Measurements from ENCODE around the gene PLEKHB1. TPM values are rescaled to one million over a fixed set of nuclear protein-coding genes. Genes with fewer than 3 reads are reported as not detected.
A peak's percentile ranks its signal among the peaks of the same experiment; 100 is the strongest.

PLEKHB1 gene
- total RNA-seq, 3 donors from 2014 or later (not counting 1 experiment from before 2014, with no cell fraction given), result 2.9 to 4.3 (median 3.9) TPM

GRCh38 chr11:73645121-73645969, 1.0 kb upstream of the PLEKHB1 start:
- H3K27me3 ChIP-seq (ENCODE audit: control insufficient read depth, insufficient read depth, low read length), result no peaks in the 10 kb centered on the region
- no peak for ATAC-seq

GRCh38 chr11:73647459-73648100, 1.2 kb downstream of the PLEKHB1 start:
- 18% methylated on average over 23 of the region's 23 CpGs for WGBS (ENCODE audit: insufficient coverage)
- no peaks in the 10 kb centered on the region for H3K36me3 ChIP-seq (ENCODE audit: control insufficient read depth, insufficient read depth, low read length)
- Mint-ChIP-seq H3K9me3 (no peaks in the 10 kb centered on the region), H3K36me3 (no peaks in the 10 kb centered on the region), H3K4me1 (peaks cover 4 to 10% of the 10 kb centered on the region in 2 donors), H3K27me3 (ENCODE audit: low read depth in 2 of 2) (peaks cover 0 to 10% of the 10 kb centered on the region in 2 donors), H3K27ac (peak overlapping the region in 1 of 2 donors; percentile 70), H3K4me3 (peak overlapping the region; percentile 37)
- peak; percentile 98 to 100 (median 100) for ATAC-seq
- DNase-seq, result peak; percentile 76 to 96
- H3K4me3 ChIP-seq (ENCODE audit: low read length), result peak overlapping the region; percentile 19
- peak overlapping the region; percentile 21 for H3K27ac ChIP-seq (ENCODE audit: low read length)
- intact Hi-C loops (cut with micrococcal nuclease), result no loop called here
- peaks cover 13% of the 10 kb centered on the region for H3K4me1 ChIP-seq (ENCODE audit: control insufficient read depth, insufficient read depth, low read length)
- H3K27me3 ChIP-seq (ENCODE audit: control insufficient read depth, insufficient read depth, low read length), result no peaks in the 10 kb centered on the region
- no peak for TF ChIP-seq CTCF (IDR thresholded peaks at IDR 0.05)
- no peaks in the 10 kb centered on the region for H3K9me3 ChIP-seq (ENCODE audit: control insufficient read depth, insufficient read depth, low read length)

More at GRCh38 chr11:73645121-73645969, 1.0 kb upstream of the PLEKHB1 start:
- 40% methylated on average over 16 of the region's 16 CpGs for WGBS (ENCODE audit: insufficient coverage)
- no peak for TF ChIP-seq CTCF (IDR thresholded peaks at IDR 0.05)
- no peak overlapping the region for H3K4me3 ChIP-seq (ENCODE audit: low read length)
- no peaks in the 10 kb centered on the region for H3K9me3 ChIP-seq (ENCODE audit: control insufficient read depth, insufficient read depth, low read length)
- no peaks in the 10 kb centered on the region for H3K9me3 Mint-ChIP-seq
- H3K27me3 Mint-ChIP-seq (ENCODE audit: low read depth in 2 of 2), result peaks cover 1 to 10% of the 10 kb centered on the region in 2 donors
- intact Hi-C loops (cut with micrococcal nuclease), result no loop called here
- no peak for DNase-seq
- H3K36me3 Mint-ChIP-seq, result no peaks in the 10 kb centered on the region
- no peaks in the 10 kb centered on the region for H3K36me3 ChIP-seq (ENCODE audit: control insufficient read depth, insufficient read depth, low read length)
- peaks cover 4 to 10% of the 10 kb centered on the region in 2 donors for H3K4me1 Mint-ChIP-seq
- H3K4me1 ChIP-seq (ENCODE audit: control insufficient read depth, insufficient read depth, low read length), result peaks cover 13% of the 10 kb centered on the region
- no peak overlapping the region for H3K27ac Mint-ChIP-seq
- no peak overlapping the region for H3K27ac ChIP-seq (ENCODE audit: low read length)
- no peak overlapping the region for H3K4me3 Mint-ChIP-seq

GRCh38 chr11:73648121-73648520, 1.7 kb downstream of the PLEKHB1 start:
- H3K36me3 Mint-ChIP-seq, result no peaks in the 10 kb centered on the region
- H3K9me3 Mint-ChIP-seq, result no peaks in the 10 kb centered on the region
- H3K4me1 Mint-ChIP-seq, result peaks cover 4 to 10% of the 10 kb centered on the region in 2 donors
- no peak overlapping the region for H3K4me3 Mint-ChIP-seq
- 94% methylated on average over 9 of the region's 9 CpGs for WGBS (ENCODE audit: insufficient coverage)
- TF ChIP-seq CTCF (IDR thresholded peaks at IDR 0.05), result no peak
- Histone ChIP-seq H3K36me3 (ENCODE audit: control insufficient read depth, insufficient read depth, low read length) (no peaks in the 10 kb centered on the region), H3K4me1 (ENCODE audit: control insufficient read depth, insufficient read depth, low read length) (peaks cover 13% of the 10 kb centered on the region), H3K4me3 (ENCODE audit: low read length) (no peak overlapping the region), H3K27ac (ENCODE audit: low read length) (no peak overlapping the region), H3K27me3 (ENCODE audit: control insufficient read depth, insufficient read depth, low read length) (no peaks in the 10 kb centered on the region), H3K9me3 (ENCODE audit: control insufficient read depth, insufficient read depth, low read length) (no peaks in the 10 kb centered on the region)
- ATAC-seq (no peak), DNase-seq (no peak)
- peak overlapping the region in 1 of 2 donors; percentile 70 for H3K27ac Mint-ChIP-seq
- intact Hi-C loops (cut with micrococcal nuclease), result no loop called here
- peaks cover 0 to 10% of the 10 kb centered on the region in 2 donors for H3K27me3 Mint-ChIP-seq (ENCODE audit: low read depth in 2 of 2)

All from natural killer cell (primary cell).